GM12891 (cell line): ENCODE results near the gene TRIM13.

Experiments
- PAX5 ChIP-seq: IDR thresholded peaks from 2 replicates; pipeline ENCODE4 v1.6.1; 2011; ENCODE audit warnings: low read length, moderate library complexity, mild to moderate bottlenecking; ENCODE audit not compliant: insufficient read depth, severe bottlenecking
- POLR2A ChIP-seq: IDR thresholded peaks from 2 replicates; pipeline ENCODE4 v1.6.1; 2011; ENCODE audit warnings: low read depth, low read length, control low read depth
- POLR2AphosphoS5 ChIP-seq: IDR thresholded peaks from 2 replicates; pipeline ENCODE4 v1.6.1; 2011; ENCODE audit warnings: low read depth, low read length, control low read depth
- POU2F2 ChIP-seq: IDR thresholded peaks from 2 replicates; pipeline ENCODE4 v1.6.1; 2011; ENCODE audit warnings: low read depth, mild to moderate bottlenecking, control low read depth, low read length, moderate library complexity
- SPI1 ChIP-seq: IDR thresholded peaks from 2 replicates; pipeline ENCODE4 v1.6.1; 2011; ENCODE audit warnings: low read depth, low read length, control low read depth
- TAF1 ChIP-seq: IDR thresholded peaks from 2 replicates; pipeline ENCODE4 v1.6.1; 2011; ENCODE audit warnings: low read depth, low read length, control low read depth

DNA sequence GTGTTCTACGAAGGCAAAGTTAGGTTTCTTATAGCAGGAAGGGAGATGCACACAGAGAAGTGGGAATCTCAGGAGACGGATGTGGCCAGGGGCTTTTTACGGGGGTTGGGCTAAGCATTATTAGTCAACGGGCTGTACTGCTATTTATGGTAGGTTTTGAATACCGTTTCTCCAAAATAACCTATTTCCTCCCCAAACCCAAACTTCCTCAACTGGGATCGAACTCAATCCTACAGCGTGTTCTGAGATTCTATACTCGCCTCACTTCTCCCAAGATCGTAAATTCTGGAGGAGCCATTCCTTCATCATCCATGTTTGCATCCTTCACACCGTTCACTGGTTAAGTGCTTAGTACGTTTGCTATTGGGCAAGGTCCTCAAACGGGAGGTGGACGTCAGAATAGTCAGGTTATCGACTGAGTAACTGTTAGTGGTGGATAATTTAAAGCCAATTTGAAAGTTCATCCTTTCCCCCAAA is 1.2 kb upstream of the TRIM13 start:
- peak; percentile 47; the same call in 1 of the 2 replicates for TF ChIP-seq POLR2A
- TF ChIP-seq POLR2AphosphoS5, result peak; percentile 61; the same call in 1 of the 2 replicates
- TF ChIP-seq SPI1, result peak; percentile 54; the same call in 1 of the 2 replicates
- TF ChIP-seq TAF1, result no peak
- no peak for TF ChIP-seq PAX5
- peak; percentile 28; the same call in 1 of the 2 replicates for TF ChIP-seq POU2F2
